ENCODE data around the gene RASGRF1.

The RASGRF1 gene

DNA sequence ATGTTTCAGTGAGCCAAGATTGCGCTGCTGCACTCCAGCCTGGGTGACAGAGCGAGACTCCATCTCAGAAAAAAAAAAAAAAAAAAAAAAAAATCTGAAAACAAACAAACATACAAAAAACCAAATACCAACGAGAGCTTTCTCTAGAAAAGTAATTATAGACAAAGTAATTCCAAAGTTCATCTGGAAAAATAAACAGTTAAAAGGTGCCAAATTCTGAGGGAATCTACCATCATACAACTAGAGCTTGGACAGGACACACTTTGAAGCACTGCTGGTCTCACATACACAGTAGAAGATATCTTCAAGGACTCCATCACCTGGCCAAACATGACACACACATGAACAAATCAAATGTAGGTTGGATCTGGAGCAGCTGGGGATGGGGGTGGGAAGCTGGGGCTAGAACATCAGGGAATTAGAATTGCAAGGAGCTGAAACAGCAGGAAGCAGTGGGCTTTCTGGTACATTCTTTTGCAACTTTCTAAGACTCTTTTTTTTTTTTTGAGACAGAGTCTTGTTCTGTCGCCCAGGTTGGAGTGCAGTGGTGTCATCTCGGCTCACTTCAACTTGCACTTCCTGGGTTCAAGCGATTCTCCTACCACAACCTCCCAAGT, 104.6 kb downstream of the RASGRF1 start:
- DNase-seq (ENCODE audit: low read depth), result no peak

DNA sequence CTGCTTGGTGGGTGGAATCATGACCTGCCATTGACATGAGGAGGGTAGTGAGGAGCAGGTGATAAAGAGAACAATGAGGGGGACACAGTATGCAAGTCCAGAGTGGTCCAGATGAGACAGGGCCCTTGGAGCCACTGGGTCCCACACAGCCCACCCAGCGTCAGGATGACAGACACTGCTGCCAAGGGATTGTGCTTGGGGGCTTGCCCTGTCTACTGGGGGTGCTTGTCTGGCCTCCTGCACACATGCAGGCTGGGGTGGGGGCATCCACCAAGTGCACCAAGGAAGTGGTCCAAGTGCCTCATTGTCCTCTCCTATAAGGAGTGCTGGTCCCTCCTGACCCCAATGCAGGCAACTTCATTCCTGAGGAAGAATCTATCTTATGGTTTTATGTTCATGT, 106.5 kb downstream of the RASGRF1 start:
- DNase-seq (ENCODE audit: low read depth), result no peak

DNA sequence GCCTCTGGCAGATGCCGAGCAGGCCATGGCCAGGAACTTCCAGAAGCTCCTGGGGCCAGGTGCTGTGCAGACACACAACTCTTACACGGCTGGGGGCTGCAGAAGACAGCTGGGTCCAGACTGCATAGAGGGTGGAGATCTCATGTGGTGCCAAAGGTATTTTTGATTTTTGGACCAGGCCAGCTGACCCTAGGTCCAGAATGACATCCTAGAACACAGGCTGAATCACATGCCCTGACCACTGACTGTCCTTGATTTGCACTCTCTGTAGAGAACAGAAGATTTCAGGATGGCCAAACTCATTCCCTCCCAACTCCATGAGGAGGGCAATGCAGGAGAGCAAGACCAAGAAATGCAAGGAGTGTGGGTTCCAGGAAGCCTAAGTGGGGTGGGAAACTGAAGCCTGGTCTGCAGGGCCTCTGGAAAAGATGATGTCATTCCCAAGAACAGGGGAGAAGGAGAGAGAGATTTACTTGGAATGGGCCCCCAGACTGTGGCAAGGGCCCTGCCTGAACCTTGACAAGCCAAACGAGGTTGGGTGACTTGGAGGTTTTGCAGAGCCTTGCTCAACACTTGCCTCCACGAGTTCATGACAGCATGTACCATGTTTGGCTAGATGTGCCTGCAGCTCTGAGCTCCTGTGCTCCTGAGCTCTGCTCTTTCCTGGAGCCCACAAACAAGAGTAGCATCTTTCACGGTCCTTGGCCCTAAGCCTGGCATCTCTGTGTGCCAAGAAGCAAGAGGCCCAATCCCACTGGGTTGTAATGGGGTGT, 107.2 kb downstream of the RASGRF1 start:
- DNase-seq (ENCODE audit: low read depth), result no peak

- DNase-seq (ENCODE audit: low read depth), result no peak
Measured at GRCh38 chr15:78982736-78983135, 107.8 kb downstream of the RASGRF1 start.

DNA sequence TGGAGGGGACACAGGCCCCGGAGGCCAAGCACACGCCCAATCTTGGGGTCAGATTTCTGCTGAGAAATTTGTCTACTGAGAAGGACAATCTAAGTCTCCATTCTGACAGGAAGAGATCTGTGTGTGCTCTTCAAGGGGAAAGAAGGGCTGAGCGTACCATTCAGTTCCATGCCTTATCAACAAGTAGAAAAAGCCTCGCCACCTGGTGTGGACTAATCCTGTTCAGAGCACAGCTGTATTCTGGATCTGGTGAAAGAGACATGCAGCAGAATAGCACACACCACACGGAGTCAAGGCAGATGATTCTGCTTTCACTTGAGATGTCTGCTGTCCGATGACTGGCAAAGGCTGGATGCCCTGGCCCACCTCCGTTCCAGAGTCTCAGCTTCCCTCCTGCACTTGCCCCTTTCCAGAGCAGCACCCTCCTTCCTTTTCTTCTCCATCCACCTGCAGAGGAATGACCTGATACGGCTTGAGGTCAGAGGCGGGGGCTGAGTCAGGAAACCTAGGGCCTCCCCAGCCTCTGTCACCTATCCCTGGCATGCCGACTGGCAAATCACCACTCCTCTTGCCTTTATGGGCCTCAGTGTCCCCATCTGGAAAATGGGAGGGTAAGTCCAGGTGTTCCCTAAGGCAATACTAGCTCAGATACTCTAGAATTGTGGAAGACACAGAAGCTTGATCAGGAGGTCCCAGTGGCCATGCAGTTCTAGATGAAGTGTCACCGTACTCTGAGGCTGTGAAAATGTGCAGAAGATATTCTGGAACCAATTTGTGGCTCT, 108.9 kb downstream of the RASGRF1 start:
- DNase-seq (ENCODE audit: low read depth), result no peak

- DNase-seq (ENCODE audit: low read depth), result no peak
Measured at GRCh38 chr15:78979456-78980320, 110.9 kb downstream of the RASGRF1 start.

GRCh38 chr15:78978601-78979179, 111.9 kb downstream of the RASGRF1 start:
- no peak for DNase-seq (ENCODE audit: low read depth)

- no peak for DNase-seq (ENCODE audit: low read depth)
Measured at GRCh38 chr15:78977591-78978347, 112.8 kb downstream of the RASGRF1 start.

DNA sequence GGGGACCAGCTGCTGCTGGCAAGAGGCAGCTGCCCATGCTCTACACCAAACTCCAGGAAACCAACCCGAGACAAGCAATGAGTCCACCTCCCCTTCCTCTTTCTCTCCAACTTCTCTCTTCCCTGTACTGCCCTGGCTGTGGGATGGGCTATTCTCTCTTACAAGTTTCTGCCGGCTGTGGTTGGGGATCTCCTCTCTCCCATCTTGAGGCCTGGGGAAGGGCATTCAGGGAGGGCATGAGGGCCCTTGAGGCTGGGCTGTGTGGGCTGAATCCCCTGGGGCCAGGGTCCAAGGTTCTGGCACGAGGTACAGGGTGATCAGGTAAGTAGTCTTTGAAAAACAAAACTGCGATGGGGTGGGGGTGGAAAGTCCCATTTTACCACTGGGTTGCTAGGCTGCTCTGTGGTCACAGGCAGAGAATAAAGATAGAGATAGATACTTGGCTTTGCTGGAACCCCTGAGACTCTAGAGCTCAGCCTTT, 113.4 kb downstream of the RASGRF1 start:
- no peak for DNase-seq (ENCODE audit: low read depth)

DNA sequence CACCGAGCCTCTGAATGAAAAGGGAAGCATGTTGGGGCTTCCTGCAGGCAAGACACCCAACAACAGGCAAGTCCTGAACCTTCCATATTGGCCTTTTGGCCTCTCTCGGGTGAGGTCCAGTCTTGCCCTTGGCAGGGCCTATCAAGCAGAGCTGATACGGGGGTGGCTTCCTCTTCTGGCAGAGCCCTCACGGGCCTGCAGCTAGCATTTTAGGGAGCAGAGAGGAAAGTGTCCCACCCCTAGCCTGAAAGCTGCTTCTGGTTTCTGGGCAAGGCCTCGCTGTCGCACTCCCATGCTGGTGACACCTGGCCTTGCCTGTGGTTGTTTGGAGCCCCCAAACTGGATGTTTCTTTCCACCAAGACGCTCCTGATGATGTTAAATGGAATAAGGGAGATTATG, 113.9 kb downstream of the RASGRF1 start:
- DNase-seq (ENCODE audit: low read depth), result no peak

DNA sequence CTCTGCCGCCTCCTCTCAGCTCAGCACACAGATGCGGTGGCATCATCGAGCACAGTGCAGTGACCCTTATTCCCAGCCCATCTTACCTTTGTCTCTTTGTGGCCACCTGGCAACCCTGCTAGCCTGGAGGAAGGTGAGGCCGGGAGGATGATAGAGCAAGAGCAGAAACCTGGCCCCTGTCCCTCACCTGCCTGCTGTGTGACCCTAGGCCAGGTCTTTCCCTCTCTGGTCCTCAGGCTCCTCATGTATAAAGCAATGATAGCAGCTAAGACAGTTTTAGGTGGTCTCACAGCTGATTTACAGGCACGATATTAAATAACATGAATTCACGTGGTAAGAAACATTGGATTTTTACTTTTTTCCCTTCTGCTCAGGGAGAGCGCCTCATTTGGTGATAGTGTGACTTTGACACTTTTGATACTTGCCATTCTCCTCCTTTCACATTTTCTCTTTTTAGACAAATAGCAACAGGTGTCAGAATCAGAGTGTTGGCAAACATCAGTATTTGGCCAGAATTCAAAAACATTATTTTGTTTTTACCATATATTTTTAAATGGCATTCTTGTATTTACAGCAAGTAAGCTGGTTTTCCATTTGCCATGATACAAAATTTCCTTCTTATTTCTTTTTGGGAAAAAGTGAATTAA, 116.2 kb downstream of the RASGRF1 start:
- no peak for DNase-seq (ENCODE audit: low read depth)

DNA sequence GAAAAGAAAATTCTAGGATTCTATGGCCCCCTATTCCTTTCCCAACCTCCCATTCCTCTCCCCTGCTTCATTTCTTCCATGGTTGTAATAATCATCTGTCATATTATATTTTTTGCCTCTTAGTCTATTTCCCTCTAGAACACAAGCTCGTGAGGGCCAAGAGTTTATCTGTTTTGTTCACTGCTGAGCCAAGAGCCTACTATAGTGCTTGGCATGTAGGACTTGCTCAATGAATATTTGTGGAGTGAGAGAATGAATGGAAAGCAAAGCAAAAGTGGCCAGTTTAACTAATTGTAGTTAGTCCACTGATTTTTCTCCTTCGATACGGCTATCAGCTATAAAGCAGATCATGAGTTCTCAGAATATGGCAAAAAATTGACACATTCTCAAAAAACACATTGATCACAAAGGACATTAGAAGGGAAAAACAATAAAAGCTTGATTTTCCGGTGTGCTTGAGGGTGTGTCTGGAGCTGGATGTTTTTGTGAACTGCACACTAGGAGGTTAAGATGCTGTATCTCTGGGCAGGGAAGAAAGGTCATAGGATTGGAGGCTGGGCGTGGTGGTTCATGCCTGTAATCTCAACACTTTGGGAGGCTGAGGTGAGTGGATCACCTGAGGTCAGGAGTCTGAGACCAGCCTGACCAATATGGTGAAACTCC, 120.8 kb downstream of the RASGRF1 start:
- no peak for DNase-seq (ENCODE audit: low read depth)

- no peak for DNase-seq (ENCODE audit: low read depth)
Measured at GRCh38 chr15:78968539-78969271, 121.9 kb downstream of the RASGRF1 start.

DNA sequence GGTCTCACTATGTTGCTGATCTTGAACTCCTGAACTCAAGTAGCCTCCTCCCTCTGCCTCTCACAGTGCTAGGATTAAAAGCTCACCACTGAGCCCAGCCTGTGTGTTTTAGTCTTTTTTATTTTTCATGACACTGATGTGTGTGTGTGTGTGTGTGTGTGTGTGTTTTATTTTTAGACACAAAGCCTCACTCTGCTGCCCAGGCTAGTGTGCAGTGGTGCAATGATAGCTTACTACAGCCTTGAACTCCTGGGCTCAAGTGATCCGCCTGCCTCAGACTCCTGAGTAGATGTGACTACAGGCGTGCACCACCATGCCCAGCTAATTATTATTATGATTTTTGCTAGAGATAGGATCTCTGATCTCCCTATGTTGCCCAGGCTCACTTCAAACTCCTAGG, 122.5 kb downstream of the RASGRF1 start:
- no peak for DNase-seq (ENCODE audit: low read depth)

DNA sequence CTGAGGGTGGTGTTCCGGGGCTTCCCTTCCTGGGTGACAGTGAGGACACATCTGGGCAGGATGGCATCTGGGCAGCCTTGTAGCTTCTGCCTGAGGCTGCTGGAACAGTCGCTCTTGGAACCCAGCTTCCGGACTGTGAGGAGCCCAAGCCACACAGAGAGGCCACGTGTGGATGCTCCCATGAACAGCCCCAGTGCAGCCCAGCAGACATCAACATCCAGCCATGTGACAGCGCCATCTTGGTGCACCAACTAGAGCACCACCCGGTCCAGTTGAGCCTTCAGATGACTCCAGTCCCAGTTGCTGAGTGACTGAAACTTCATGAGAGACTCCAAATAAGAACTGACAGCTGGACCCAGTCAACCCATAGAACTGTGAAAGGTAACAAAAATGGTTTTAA, 130.3 kb downstream of the RASGRF1 start:
- DNase-seq (ENCODE audit: low read depth), result no peak

DNA sequence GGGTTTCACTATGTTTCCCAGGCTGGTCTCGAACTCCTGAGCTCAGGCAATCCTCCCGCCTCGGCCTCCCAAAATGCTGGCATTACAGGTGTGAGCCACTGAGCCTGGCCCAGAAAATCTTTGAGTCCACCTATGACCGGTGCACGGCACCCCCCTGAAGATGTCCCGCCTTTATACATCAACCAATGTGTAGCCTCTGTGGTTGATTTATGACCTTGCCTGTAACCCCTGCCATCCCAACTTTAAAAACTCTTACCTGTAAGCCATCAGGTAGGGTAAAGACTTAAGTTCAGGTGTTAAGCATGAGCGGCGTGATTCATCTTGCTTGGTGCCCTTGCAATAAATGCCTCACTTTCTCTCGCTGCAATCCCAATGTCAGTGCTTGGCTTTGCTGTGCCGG, 131.2 kb downstream of the RASGRF1 start:
- no peak for DNase-seq (ENCODE audit: low read depth)

DNA sequence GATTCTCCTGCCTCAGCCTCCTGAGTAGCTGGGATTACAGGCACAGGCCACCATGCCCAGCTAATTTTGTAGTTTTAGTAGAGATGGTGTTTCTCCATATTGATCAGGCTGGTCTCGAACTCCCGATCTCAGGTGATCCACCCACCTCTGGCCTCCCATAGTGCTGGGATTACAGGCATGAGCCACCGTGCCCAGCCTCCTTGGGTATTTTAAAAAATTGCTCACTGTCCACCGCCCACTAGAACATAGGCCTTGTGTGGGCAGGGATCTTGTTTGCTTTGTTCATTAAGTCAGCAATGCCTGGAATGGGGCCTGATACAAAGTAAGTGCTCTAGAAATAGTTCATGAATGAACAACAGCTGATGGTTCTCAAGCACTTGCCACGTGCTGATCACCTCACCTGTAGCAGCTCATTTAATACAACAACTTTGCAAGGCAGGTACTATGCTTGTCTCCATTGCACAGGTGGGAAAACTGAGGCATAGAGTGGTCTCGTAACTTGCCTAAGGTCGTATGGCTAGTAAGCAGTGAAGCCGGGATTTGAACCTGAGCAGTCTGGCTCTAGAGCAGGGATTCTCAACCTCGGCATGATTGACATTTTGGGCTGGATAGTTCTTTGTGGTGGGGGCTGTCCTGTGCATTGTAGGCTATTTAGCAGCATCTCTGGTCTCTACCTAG, 133.0 kb downstream of the RASGRF1 start:
- no peak for DNase-seq (ENCODE audit: low read depth)

DNA sequence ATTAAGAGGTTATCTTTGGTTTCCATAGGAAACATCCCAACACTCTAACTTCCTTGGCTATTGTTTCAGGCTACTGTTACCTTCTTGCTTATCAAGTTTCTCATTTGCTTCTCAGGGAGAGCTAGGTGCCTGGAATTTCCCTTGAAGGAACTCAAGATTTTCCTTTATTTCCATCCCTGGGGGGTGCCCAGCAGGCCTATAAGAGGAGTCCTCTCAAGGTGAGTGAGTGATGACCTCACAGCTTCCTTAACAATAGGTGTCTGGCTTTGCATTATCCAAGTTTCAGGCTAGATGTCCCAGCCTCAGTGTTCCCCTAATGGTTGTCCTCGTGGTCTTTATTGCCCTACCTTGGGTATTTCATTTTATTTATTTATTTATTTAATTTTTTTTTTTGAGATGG, 133.6 kb downstream of the RASGRF1 start:
- DNase-seq (ENCODE audit: low read depth), result no peak

DNA sequence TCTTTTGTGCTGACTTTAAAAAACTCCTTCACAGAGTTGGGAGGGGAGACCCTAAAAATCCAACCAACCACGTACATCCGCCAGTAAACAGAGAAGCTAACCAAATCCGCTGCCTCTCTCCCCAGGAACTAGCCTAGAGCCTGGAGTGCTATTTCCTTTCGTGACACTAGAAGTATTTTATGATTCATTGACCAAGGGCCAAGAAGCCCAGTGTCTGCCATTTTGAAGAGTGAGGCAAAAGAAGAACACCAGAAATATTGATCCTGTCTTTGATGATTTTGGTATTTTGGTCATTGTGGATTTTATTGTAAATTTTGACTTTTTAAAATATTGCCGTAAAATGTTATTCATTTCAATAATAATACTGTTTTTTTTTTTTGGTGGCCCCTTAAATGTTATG, 135.2 kb downstream of the RASGRF1 start:
- no peak for DNase-seq (ENCODE audit: low read depth)

All from stimulated activated CD8-positive, alpha-beta memory T cell treated with anti-CD3 and anti-CD28 coated beads, Interleukin-15, amount 100 ng/mL, for 24 hours (primary cell).